Trophoblast cell (in vitro differentiated cells and primary cell): Measurements from ENCODE around the gene ABCC4.

Experiments used
- DNase-seq, 2 donors: peaks; one replicate each; pipeline ENCODE4 v3.0.0-alpha.2; 2016
- H2AFZ ChIP-seq: 2 replicates; pipeline ENCODE4 v1.6.1; 2013; ENCODE audit warnings: low read length, moderate library complexity, mild to moderate bottlenecking; ENCODE audit not compliant: insufficient read depth, poor library complexity
- H2AK5ac ChIP-seq: 2 replicates; pipeline ENCODE4 v1.6.1; 2013; ENCODE audit warnings: mild to moderate bottlenecking, low read length
- H2BK120ac ChIP-seq: 2 replicates; pipeline ENCODE4 v1.6.1; 2013; ENCODE audit warnings: low read length, mild to moderate bottlenecking, moderate library complexity; ENCODE audit not compliant: insufficient read depth, poor library complexity
- H2BK12ac ChIP-seq: 2 replicates; pipeline ENCODE4 v1.6.1; 2013; ENCODE audit warnings: mild to moderate bottlenecking, low read length, moderate library complexity
- H2BK5ac ChIP-seq: 2 replicates; pipeline ENCODE4 v1.6.1; 2013; ENCODE audit warnings: low read length, low read depth, moderate library complexity, mild to moderate bottlenecking; ENCODE audit not compliant: poor library complexity
- H3K14ac ChIP-seq: 2 replicates; pipeline ENCODE4 v1.6.1; 2013; ENCODE audit warnings: mild to moderate bottlenecking, low read length
- H3K18ac ChIP-seq: 2 replicates; pipeline ENCODE4 v1.6.1; 2013; ENCODE audit warnings: mild to moderate bottlenecking, low read length
- H3K23ac ChIP-seq: 2 replicates; pipeline ENCODE4 v1.6.1; 2013; ENCODE audit warnings: low read length
- H3K27ac ChIP-seq: 2 replicates; pipeline ENCODE4 v1.5.1; 2013; ENCODE audit warnings: low read depth, mild to moderate bottlenecking, inconsistent platforms, low read length, moderate library complexity
- H3K27me3 ChIP-seq: 2 replicates; pipeline ENCODE4 v1.6.1; 2013; ENCODE audit warnings: inconsistent platforms, mild to moderate bottlenecking, low read length, moderate library complexity; ENCODE audit not compliant: insufficient read depth
- H3K36me3 ChIP-seq, 2 experiments: 1 replicate in 1 of 2; 2 replicates in 1 of 2; pipeline ENCODE4 v1.6.1; 2013; ENCODE audit warnings: low read length in 2 of 2, mild to moderate bottlenecking in 2 of 2, moderate library complexity in 1 of 2; ENCODE audit not compliant: insufficient read depth in 2 of 2, control insufficient read depth in 1 of 2
- H3K4ac ChIP-seq: 2 replicates; pipeline ENCODE4 v1.6.1; 2013; ENCODE audit warnings: low read depth, mild to moderate bottlenecking, low read length, moderate library complexity
- H3K4me1 ChIP-seq, 2 experiments: 1 replicate in 1 of 2; 2 replicates in 1 of 2; pipeline ENCODE4 v1.6.1; 2013; ENCODE audit warnings: low read length in 2 of 2, mild to moderate bottlenecking in 2 of 2, moderate library complexity in 1 of 2; ENCODE audit not compliant: insufficient read depth in 2 of 2, control insufficient read depth in 1 of 2
- H3K4me2 ChIP-seq: 2 replicates; pipeline ENCODE4 v1.6.1; 2013; ENCODE audit warnings: inconsistent platforms, mild to moderate bottlenecking, low read length, moderate library complexity
- H3K4me3 ChIP-seq: 2 replicates; pipeline ENCODE4 v1.5.1; 2013; ENCODE audit warnings: mild to moderate bottlenecking, low read depth, low read length, inconsistent platforms
- H3K79me1 ChIP-seq: one replicate; pipeline ENCODE4 v1.6.1; 2013; ENCODE audit warnings: low read length
- H3K79me2 ChIP-seq: 2 replicates; pipeline ENCODE4 v1.6.1; 2013; ENCODE audit warnings: low read length, mild to moderate bottlenecking; ENCODE audit not compliant: control insufficient read depth, insufficient read depth, poor library complexity
- H3K9ac ChIP-seq: 2 replicates; pipeline ENCODE4 v1.6.1; 2013; ENCODE audit warnings: mild to moderate bottlenecking, low read length
- H3K9me3 ChIP-seq: 2 replicates; pipeline ENCODE4 v1.6.1; 2013; ENCODE audit warnings: low read depth, mild to moderate bottlenecking, control low read depth, inconsistent platforms, low read length; ENCODE audit not compliant: insufficient read depth
- H4K12ac ChIP-seq: 2 replicates; pipeline ENCODE4 v1.6.1; 2013; ENCODE audit warnings: low read depth, mild to moderate bottlenecking, low read length, moderate library complexity
- H4K8ac ChIP-seq: 2 replicates; pipeline ENCODE4 v1.6.1; 2013; ENCODE audit warnings: low read depth, mild to moderate bottlenecking, low read length, moderate library complexity
- H4K91ac ChIP-seq: one replicate; pipeline ENCODE4 v1.6.1; 2013; ENCODE audit warnings: low read depth, mild to moderate bottlenecking, low read length, moderate library complexity
- WGBS: extraction: QIAGEN DNeasy Blood & Tissue Kit; methylation state at CpG from one replicate; pipeline ENCODE4 v1.1.7; 2013; ENCODE audit warnings: missing lambda C conversion rate; ENCODE audit not compliant: insufficient read length, insufficient coverage; ENCODE audit errors: extremely low coverage; 5-methylcytosine and 5-hydroxymethylcytosine counted together

The ABCC4 gene

GRCh38 chr13:95228130-95228529 lies 73.1 kb downstream of the ABCC4 start:
- no peak overlapping the region for H4K12ac ChIP-seq
- H3K79me2 ChIP-seq: no peaks in the 10 kb centered on the region
- H3K18ac ChIP-seq: no peak overlapping the region
- H3K79me1 ChIP-seq: no peaks in the 10 kb centered on the region
- no CpG with 5 or more reads among the region's 5 CpGs for WGBS
- H2BK5ac ChIP-seq: no peak overlapping the region
- no peak overlapping the region for H2BK12ac ChIP-seq
- H3K36me3 ChIP-seq: no peaks in the 10 kb centered on the region
- H2AFZ ChIP-seq: no peak overlapping the region
- H4K91ac ChIP-seq: no peak overlapping the region
- no peak overlapping the region for H2BK120ac ChIP-seq
- no peak overlapping the region for H3K27ac ChIP-seq
- no peaks in the 10 kb centered on the region for H3K27me3 ChIP-seq
- H3K14ac ChIP-seq: no peak overlapping the region
- H3K9ac ChIP-seq: no peak overlapping the region
- no peak overlapping the region for H4K8ac ChIP-seq
- H3K4me2 ChIP-seq: no peak overlapping the region
- H3K23ac ChIP-seq: no peak overlapping the region
- no peak for DNase-seq
- no peaks in the 10 kb centered on the region for H3K9me3 ChIP-seq
- H3K4me1 ChIP-seq: no peaks in the 10 kb centered on the region
- H3K4me3 ChIP-seq: no peak overlapping the region
- no peak overlapping the region for H3K4ac ChIP-seq
- H2AK5ac ChIP-seq: no peak overlapping the region

- Histone ChIP-seq H3K27ac (no peak overlapping the region), H3K36me3 (no peaks in the 10 kb centered on the region), H4K12ac (no peak overlapping the region), H3K18ac (no peak overlapping the region), H3K4me1 (no peaks in the 10 kb centered on the region), H3K9me3 (no peaks in the 10 kb centered on the region), H3K4me3 (no peak overlapping the region), H4K8ac (no peak overlapping the region), H3K23ac (no peak overlapping the region), H2BK12ac (no peak overlapping the region), H3K4me2 (no peak overlapping the region), H3K79me1 (no peaks in the 10 kb centered on the region), H2BK5ac (no peak overlapping the region), H3K14ac (no peak overlapping the region), H4K91ac (no peak overlapping the region), H3K9ac (no peak overlapping the region), H2AFZ (no peak overlapping the region), H3K27me3 (no peaks in the 10 kb centered on the region), H2BK120ac (no peak overlapping the region), H3K79me2 (no peaks in the 10 kb centered on the region), H2AK5ac (no peak overlapping the region), H3K4ac (no peak overlapping the region)
- no CpG with 5 or more reads among the region's 4 CpGs for WGBS
- DNase-seq: no peak
Measured at GRCh38 chr13:95226932-95227695, 74.1 kb downstream of the ABCC4 start.

DNA sequence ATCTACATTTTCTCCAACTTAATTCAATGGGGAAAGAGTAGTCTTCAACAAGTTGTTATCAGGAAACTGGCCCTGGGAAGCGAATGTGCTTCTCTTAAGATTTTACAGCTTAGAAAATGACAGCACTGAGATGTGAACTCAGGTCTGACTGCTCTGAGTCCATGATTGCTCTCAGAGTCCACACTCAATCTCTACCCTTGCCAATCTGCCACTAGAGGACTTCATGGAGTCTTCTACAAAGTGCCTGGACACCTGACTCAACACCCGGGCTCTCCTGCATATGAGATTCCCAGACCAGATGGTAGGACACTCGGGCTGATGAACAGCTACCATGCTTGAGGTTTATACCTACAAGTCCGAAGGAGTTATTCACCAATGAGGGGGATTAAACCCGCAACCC lies 74.8 kb downstream of the ABCC4 start:
- no peak overlapping the region for H2BK12ac ChIP-seq
- no peak overlapping the region for H2AFZ ChIP-seq
- no peaks in the 10 kb centered on the region for H3K36me3 ChIP-seq
- no peaks in the 10 kb centered on the region for H3K27me3 ChIP-seq
- no peak overlapping the region for H3K4me3 ChIP-seq
- H3K18ac ChIP-seq: no peak overlapping the region
- no peak overlapping the region for H2BK120ac ChIP-seq
- no peaks in the 10 kb centered on the region for H3K79me2 ChIP-seq
- H3K79me1 ChIP-seq: no peaks in the 10 kb centered on the region
- H4K12ac ChIP-seq: no peak overlapping the region
- no peak overlapping the region for H3K27ac ChIP-seq
- no peaks in the 10 kb centered on the region for H3K4me1 ChIP-seq
- H3K23ac ChIP-seq: peak overlapping the region; percentile 66
- H3K9ac ChIP-seq: no peak overlapping the region
- H3K14ac ChIP-seq: no peak overlapping the region
- H3K9me3 ChIP-seq: no peaks in the 10 kb centered on the region
- H3K4me2 ChIP-seq: no peak overlapping the region
- no peak overlapping the region for H4K8ac ChIP-seq
- no peak overlapping the region for H4K91ac ChIP-seq
- no peak overlapping the region for H2BK5ac ChIP-seq
- no CpG with 5 or more reads among the region's 5 CpGs for WGBS
- no peak for DNase-seq
- no peak overlapping the region for H3K4ac ChIP-seq
- H2AK5ac ChIP-seq: no peak overlapping the region

DNA sequence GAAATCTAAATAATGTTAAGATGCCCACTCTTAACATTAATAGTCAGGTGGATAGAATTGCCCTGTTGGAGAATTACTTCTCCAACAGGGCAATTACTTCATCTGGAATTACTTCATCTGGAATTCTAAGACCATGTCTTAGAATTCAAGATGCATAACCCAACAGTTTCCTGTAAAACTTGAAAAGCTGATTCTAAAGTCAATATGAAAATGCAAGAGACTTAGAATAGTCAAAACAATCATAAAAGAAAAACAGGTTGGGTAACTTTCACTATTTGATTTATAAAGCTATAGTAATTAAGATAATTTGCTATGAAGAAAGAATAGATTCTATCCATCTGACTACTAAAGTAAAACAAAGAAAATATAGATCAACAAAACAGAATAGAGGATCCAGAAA lies 75.2 kb downstream of the ABCC4 start:
- Histone ChIP-seq H2AFZ (no peak overlapping the region), H3K36me3 (no peaks in the 10 kb centered on the region), H3K9me3 (no peaks in the 10 kb centered on the region), H4K12ac (no peak overlapping the region), H4K8ac (no peak overlapping the region), H3K79me2 (no peaks in the 10 kb centered on the region), H3K9ac (no peak overlapping the region), H3K4ac (no peak overlapping the region), H3K4me3 (no peak overlapping the region), H3K23ac (no peak overlapping the region), H2AK5ac (no peak overlapping the region), H3K14ac (no peak overlapping the region), H3K4me1 (no peaks in the 10 kb centered on the region), H3K18ac (no peak overlapping the region), H3K4me2 (no peak overlapping the region), H3K79me1 (no peaks in the 10 kb centered on the region), H3K27me3 (no peaks in the 10 kb centered on the region), H3K27ac (no peak overlapping the region), H2BK5ac (no peak overlapping the region), H2BK120ac (no peak overlapping the region), H4K91ac (no peak overlapping the region), H2BK12ac (no peak overlapping the region)
- DNase-seq: no peak
